Transverse colon (tissue), 3 donors: ENCODE results near the gene CSE1L.

Source experiments
- CTCF ChIP-seq, 5 experiments: fragments of 200-600 bp in 3 of 5; fragments of 450-650 bp in 2 of 5; sonication (generic) in 3 of 5; IDR thresholded peaks; 1 replicate in 2 of 5; 2 replicates in 3 of 5; pipeline ENCODE4 v1.5.1; 2016 to 2017; ENCODE audit warnings: antibody characterized with exemption in 5 of 5, inconsistent platforms in 3 of 5, mild to moderate bottlenecking in 2 of 5, moderate library complexity in 1 of 5
- EP300 ChIP-seq: sonication (generic); formaldehyde crosslinking; IDR thresholded peaks from one replicate; pipeline ENCODE4 v1.6.1; 2017; ENCODE audit warnings: antibody characterized with exemption, low read depth
- POLR2A ChIP-seq: fragments of 450-650 bp; IDR thresholded peaks from one replicate; pipeline ENCODE4 v1.6.1; 2016; ENCODE audit warnings: antibody characterized with exemption, mild to moderate bottlenecking, moderate library complexity

GRCh38 chr20:49119988-49120387, 73.9 kb downstream of the CSE1L start:
- no peak for TF ChIP-seq CTCF (IDR thresholded peaks at IDR 0.05)
- TF ChIP-seq EP300, result no peak
- no peak for TF ChIP-seq POLR2A
